Keratinocyte (primary cell): ENCODE measurements around the gene RBP5. TPM values are rescaled to one million over a fixed set of nuclear protein-coding genes. Genes with fewer than 3 reads are reported as not detected.

Experiments used
- DNase-seq: peaks from one replicate; pipeline ENCODE4 v3.0.0-alpha.2; 2011; ENCODE audit warnings: low read depth, missing footprints, low spot score
- FAIRE-seq: peaks from 2 replicates; lab custom pipeline; 2011; peaks lifted over from hg19 to GRCh38; lab: Jason Lieb, UNC
- H2AFZ ChIP-seq: 2 replicates; pipeline ENCODE4 v1.6.0; 2012; ENCODE audit warnings: low read length, control low read depth, inconsistent platforms; ENCODE audit not compliant: control insufficient read depth
- H3K27ac ChIP-seq: 2 replicates; pipeline ENCODE4 v1.5.1; 2011; ENCODE audit warnings: low read length; ENCODE audit not compliant: control insufficient read depth, insufficient read depth
- H3K27me3 ChIP-seq: 3 replicates; pipeline ENCODE4 v1.6.0; 2011; ENCODE audit warnings: low read length; ENCODE audit not compliant: control insufficient read depth, insufficient read depth; ENCODE audit errors: extremely low read depth
- H3K36me3 ChIP-seq, 2 experiments: 2 replicates in 1 of 2; 3 replicates in 1 of 2; pipeline ENCODE4 v1.5.1; 2011; ENCODE audit warnings: low read length in 2 of 2, mild to moderate bottlenecking in 1 of 2; ENCODE audit not compliant: control insufficient read depth in 2 of 2, insufficient read depth in 2 of 2; ENCODE audit errors: extremely low read depth in 1 of 2
- H3K4me1 ChIP-seq: 3 replicates; pipeline ENCODE4 v1.5.1; 2011; ENCODE audit warnings: low read length; ENCODE audit not compliant: control insufficient read depth, insufficient read depth; ENCODE audit errors: extremely low read depth
- H3K4me2 ChIP-seq: 3 replicates; pipeline ENCODE4 v1.6.0; 2011; ENCODE audit warnings: low read depth, low read length; ENCODE audit not compliant: control insufficient read depth, insufficient read depth; ENCODE audit errors: extremely low read depth
- H3K4me3 ChIP-seq, 3 experiments: fragments of 200-600 bp in 1 of 3; sonication (generic) in 1 of 3; 2 replicates in 2 of 3; 3 replicates in 1 of 3; pipeline ENCODE4 v1.5.1; 2011 to 2016; ENCODE audit warnings: low read length in 3 of 3, mild to moderate bottlenecking in 3 of 3, control low read depth in 2 of 3, inconsistent platforms in 1 of 3, low read depth in 1 of 3, mixed read lengths in 1 of 3, mixed run types in 1 of 3, moderate library complexity in 1 of 3; ENCODE audit not compliant: control insufficient read depth in 2 of 3, insufficient read depth in 2 of 3; ENCODE audit errors: extremely low read depth in 1 of 3
- H3K79me2 ChIP-seq: 2 replicates; pipeline ENCODE4 v1.6.0; 2012; ENCODE audit warnings: low read length; ENCODE audit not compliant: control insufficient read depth, insufficient read depth
- H3K9ac ChIP-seq: 3 replicates; pipeline ENCODE4 v1.6.0; 2011; ENCODE audit warnings: low read length; ENCODE audit not compliant: control insufficient read depth, insufficient read depth; ENCODE audit errors: extremely low read depth
- H3K9me1 ChIP-seq: 3 replicates; pipeline ENCODE4 v1.6.0; 2011; ENCODE audit warnings: low read length; ENCODE audit not compliant: control insufficient read depth, insufficient read depth; ENCODE audit errors: extremely low read depth
- H3K9me3 ChIP-seq: 2 replicates; pipeline ENCODE4 v1.5.1; 2012; ENCODE audit warnings: low read depth, low read length; ENCODE audit not compliant: control insufficient read depth
- H4K20me1 ChIP-seq: 3 replicates; pipeline ENCODE4 v1.6.0; 2011; ENCODE audit warnings: low read length; ENCODE audit not compliant: control insufficient read depth, insufficient read depth; ENCODE audit errors: extremely low read depth
- EZH2 ChIP-seq: IDR thresholded peaks from one replicate; pipeline ENCODE4 v1.6.1; 2012; ENCODE audit warnings: inconsistent platforms, mild to moderate bottlenecking, low read length, moderate library complexity
- dilution Hi-C: fragments of 300-500 bp; cut with MboI; formaldehyde crosslinking; loops from one replicate; pipeline ENCODE4 v1.7.0; 2020; ENCODE audit warnings: low sequenced_read_pairs; ENCODE audit not compliant: extremely low pct_ligation_motif_present
- polyA plus RNA-seq, 5 experiments: library from polyadenylated mRNA; depleted of rRNA in 3 of 5; stranded (reverse) in 3 of 5; stranded (forward) in 1 of 5; unstranded in 1 of 5; fragments of >200 nt; gene quantifications; 1 replicate in 1 of 5; 2 replicates in 3 of 5; 3 replicates in 1 of 5; pipeline versions ENCODE4 v1.2.1 to v1.2.3, GENCODE V29; 2011 to 2012; ENCODE audit warnings: missing spikeins in 2 of 5, low read depth in 1 of 5, low replicate concordance in 1 of 5
- TF ChIP-seq, protein P1 (sequence below), 3 experiments: IDR thresholded peaks in 1 of 3; conservative IDR thresholded peaks in 1 of 3; optimal IDR thresholded peaks in 1 of 3; 2 replicates in 2 of 3; 3 replicates in 1 of 3; pipeline versions ENCODE3 to v1.5.1; 2011; ENCODE audit warnings: low read length in 3 of 3, mild to moderate bottlenecking in 3 of 3, moderate library complexity in 2 of 3, control low read depth in 1 of 3, inconsistent platforms in 1 of 3; ENCODE audit not compliant: insufficient read depth in 2 of 3; ENCODE audit errors: extremely low read depth in 1 of 3

Gene RBP5
- polyA plus RNA-seq, 1 donor (not counting 4 experiments of a cell fraction or from before 2014, with no cell fraction given), result not detected

DNA sequence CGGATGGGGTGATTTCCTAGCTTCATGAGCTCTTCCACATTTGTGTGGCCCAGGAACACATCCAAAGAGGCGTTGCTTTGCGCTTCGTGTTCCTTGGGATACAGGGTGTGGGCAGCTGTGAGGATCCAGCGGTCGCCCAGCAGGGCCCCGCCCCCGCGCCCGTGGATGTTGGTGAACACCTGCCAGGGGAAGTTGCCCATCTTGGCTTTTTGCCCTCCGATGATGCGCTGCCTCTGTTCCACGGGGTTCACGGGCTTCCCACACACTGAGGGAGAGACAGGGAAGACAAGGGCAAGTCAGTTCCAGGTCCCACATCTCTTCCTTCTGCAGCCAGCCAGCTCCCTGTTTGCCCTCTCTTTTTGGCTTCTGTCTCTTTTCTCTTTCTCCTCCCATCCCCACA is 47.7 kb downstream of the RBP5 start:
- Histone ChIP-seq H3K9me3 (no peaks in the 10 kb centered on the region), H3K36me3 (no peaks in the 10 kb centered on the region), H2AFZ (no peak overlapping the region), H3K9ac (no peak overlapping the region), H3K9me1 (no peaks in the 10 kb centered on the region), H4K20me1 (no peaks in the 10 kb centered on the region), H3K27me3 (no peaks in the 10 kb centered on the region), H3K4me3 (no peak overlapping the region), H3K27ac (no peak overlapping the region), H3K4me1 (peaks cover 19% of the 10 kb centered on the region), H3K79me2 (no peaks in the 10 kb centered on the region), H3K4me2 (no peak overlapping the region)
- FAIRE-seq (no peak), DNase-seq (no peak)
- no peak for TF ChIP-seq EZH2
- TF ChIP-seq, protein P1, sequence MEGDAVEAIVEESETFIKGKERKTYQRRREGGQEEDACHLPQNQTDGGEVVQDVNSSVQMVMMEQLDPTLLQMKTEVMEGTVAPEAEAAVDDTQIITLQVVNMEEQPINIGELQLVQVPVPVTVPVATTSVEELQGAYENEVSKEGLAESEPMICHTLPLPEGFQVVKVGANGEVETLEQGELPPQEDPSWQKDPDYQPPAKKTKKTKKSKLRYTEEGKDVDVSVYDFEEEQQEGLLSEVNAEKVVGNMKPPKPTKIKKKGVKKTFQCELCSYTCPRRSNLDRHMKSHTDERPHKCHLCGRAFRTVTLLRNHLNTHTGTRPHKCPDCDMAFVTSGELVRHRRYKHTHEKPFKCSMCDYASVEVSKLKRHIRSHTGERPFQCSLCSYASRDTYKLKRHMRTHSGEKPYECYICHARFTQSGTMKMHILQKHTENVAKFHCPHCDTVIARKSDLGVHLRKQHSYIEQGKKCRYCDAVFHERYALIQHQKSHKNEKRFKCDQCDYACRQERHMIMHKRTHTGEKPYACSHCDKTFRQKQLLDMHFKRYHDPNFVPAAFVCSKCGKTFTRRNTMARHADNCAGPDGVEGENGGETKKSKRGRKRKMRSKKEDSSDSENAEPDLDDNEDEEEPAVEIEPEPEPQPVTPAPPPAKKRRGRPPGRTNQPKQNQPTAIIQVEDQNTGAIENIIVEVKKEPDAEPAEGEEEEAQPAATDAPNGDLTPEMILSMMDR (optimal IDR thresholded peaks at IDR 0.05 in 1 of 3, IDR thresholded peaks at IDR 0.05 in 1 of 3, conservative IDR thresholded peaks at IDR 0.05 in 1 of 3; ENCODE audit: extremely low read depth in 1 of 3, insufficient read depth in 2 of 3, low read length in 3 of 3), result no peak
- dilution Hi-C loops, result no loop called here

DNA sequence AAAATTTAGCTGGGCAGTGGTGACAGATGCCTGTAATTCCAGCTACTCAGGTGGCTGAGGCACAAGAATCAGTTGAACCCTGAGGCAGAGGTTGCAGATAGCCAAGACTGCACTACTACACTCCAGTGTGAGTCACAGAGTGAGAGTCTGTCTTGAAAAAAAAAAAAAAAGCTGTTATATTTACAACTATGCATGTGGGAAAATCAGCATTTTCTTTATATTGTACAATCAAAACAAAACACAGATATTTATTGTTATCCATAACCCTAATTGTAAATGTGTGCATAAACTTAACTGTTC is 48.9 kb downstream of the RBP5 start:
- FAIRE-seq (peak; percentile 77), DNase-seq (peak; percentile 45)
- Histone ChIP-seq H3K9me3 (no peaks in the 10 kb centered on the region), H3K79me2 (no peaks in the 10 kb centered on the region), H3K4me1 (peaks cover 19% of the 10 kb centered on the region), H3K27me3 (no peaks in the 10 kb centered on the region), H3K27ac (peak overlapping the region; percentile 92), H3K36me3 (no peaks in the 10 kb centered on the region), H3K4me2 (peak overlapping the region; percentile 86), H3K4me3 (peak overlapping the region in 2 of 3 experiments; percentile 56), H2AFZ (no peak overlapping the region), H3K9ac (peak overlapping the region; percentile 67), H4K20me1 (no peaks in the 10 kb centered on the region), H3K9me1 (no peaks in the 10 kb centered on the region)
- no peak for TF ChIP-seq EZH2
- TF ChIP-seq, protein P1 (optimal IDR thresholded peaks at IDR 0.05 in 1 of 3, IDR thresholded peaks at IDR 0.05 in 1 of 3, conservative IDR thresholded peaks at IDR 0.05 in 1 of 3; ENCODE audit: extremely low read depth in 1 of 3, insufficient read depth in 2 of 3, low read length in 3 of 3), result no peak
- dilution Hi-C loops, result no loop called here
